K562 (cell line): ENCODE measurements around the gene SCAF11. TPM values are rescaled to one million over a fixed set of nuclear protein-coding genes. Genes with fewer than 3 reads are reported as not detected.

ENCODE experiments used
- ARID3A ChIP-seq: IDR thresholded peaks from 2 replicates; pipeline ENCODE4 v1.6.1; 2012; ENCODE audit warnings: low read depth, low read length, improper control_type of control experiment, borderline replicate concordance
- BRF1 ChIP-seq: IDR thresholded peaks from 3 replicates; pipeline ENCODE4 v1.6.1; 2011; ENCODE audit warnings: borderline replicate concordance, mild to moderate bottlenecking; ENCODE audit not compliant: insufficient read length; ENCODE audit errors: extremely low read depth
- CCNT2 ChIP-seq: IDR thresholded peaks from 2 replicates; pipeline ENCODE4 v1.6.1; 2011; ENCODE audit warnings: borderline replicate concordance, low read depth, mild to moderate bottlenecking, moderate library complexity, mixed read lengths, low read length; ENCODE audit not compliant: insufficient read length; ENCODE audit errors: extremely low read depth
- CREB5 ChIP-seq: fragments of 250-450 bp; sonication (Bioruptor Pico); IDR thresholded peaks from 2 replicates; pipeline ENCODE4 v1.5.0; 2020; ENCODE audit warnings: mild to moderate bottlenecking
- ESRRA ChIP-seq: fragments of 450-650 bp; IDR thresholded peaks from 2 replicates; pipeline ENCODE4 v1.6.1; 2014; ENCODE audit warnings: low read depth, mild to moderate bottlenecking, moderate library complexity, borderline replicate concordance
- ETS1 ChIP-seq: conservative IDR thresholded peaks from 2 replicates; pipeline ENCODE4 v1.6.1; 2011; ENCODE audit warnings: low read depth, mild to moderate bottlenecking, low read length; ENCODE audit not compliant: control insufficient read depth
- EWSR1 ChIP-seq: fragments of 450-650 bp; IDR thresholded peaks from 2 replicates; pipeline ENCODE4 v1.6.1; 2018; ENCODE audit warnings: borderline replicate concordance, mild to moderate bottlenecking, low read depth, moderate library complexity; ENCODE audit not compliant: partially characterized antibody
- FOS ChIP-seq: IDR thresholded peaks from 3 replicates; pipeline ENCODE4 v1.6.1; 2011; ENCODE audit not compliant: insufficient read length; ENCODE audit errors: extremely low read depth
- HSF4 ChIP-seq: fragments of 250-450 bp; sonication (Bioruptor Pico); IDR thresholded peaks from 2 replicates; pipeline ENCODE4 v2.1.2; 2022; ENCODE audit warnings: mild to moderate bottlenecking, moderate library complexity, borderline replicate concordance
- MIER1 ChIP-seq: fragments of 450-650 bp; IDR thresholded peaks from 2 replicates; pipeline ENCODE4 v1.6.1; 2016; ENCODE audit warnings: antibody characterized with exemption, mild to moderate bottlenecking, low read depth
- MTA3 ChIP-seq: fragments of 450-650 bp; formaldehyde crosslinking; IDR thresholded peaks from 2 replicates; pipeline ENCODE4 v1.6.1; 2017; ENCODE audit warnings: mild to moderate bottlenecking, borderline replicate concordance
- SETDB1 ChIP-seq: IDR thresholded peaks from one replicate; pipeline ENCODE4 v1.6.1; 2012; ENCODE audit warnings: low read length, control low read depth, inconsistent platforms
- SMARCC2 ChIP-seq: fragments of 450-650 bp; IDR thresholded peaks from 2 replicates; pipeline ENCODE4 v1.6.1; 2017; ENCODE audit warnings: antibody characterized with exemption, moderate library complexity, mild to moderate bottlenecking, low read depth
- ZKSCAN1 ChIP-seq: fragments of 150-350 bp; IDR thresholded peaks from 2 replicates; pipeline ENCODE4 v1.6.1; 2016; ENCODE audit warnings: low read depth, low read length
- ZNF197 ChIP-seq: fragments of 200-800 bp; sonication (Bioruptor generic); IDR thresholded peaks from 2 replicates; pipeline ENCODE4 v1.6.1; 2016; ENCODE audit warnings: low read depth, missing genetic modification characterization, missing compliant biosample characterization
- ZNF57 ChIP-seq: fragments of 450-650 bp; formaldehyde crosslinking; IDR thresholded peaks from 2 replicates; pipeline ENCODE4 v1.4.0; 2020; ENCODE audit warnings: mild to moderate bottlenecking, moderate library complexity
- polyA plus RNA-seq, 8 experiments: library from polyadenylated mRNA; depleted of rRNA in 4 of 8; stranded (reverse) in 5 of 8; unstranded in 3 of 8; fragments of >200 nt; fragmentation: Nextera tagmentation in 2 of 8; fragmentation: Illumina TruSeq in 1 of 8; extraction: Ambion mirVana in 2 of 8; extraction: Trizol in 1 of 8; gene quantifications; 2 replicates each; pipeline versions ENCODE4 v1.2.1 to v1.2.3, GENCODE V29; 2011 to 2014; ENCODE audit warnings: inconsistent platforms in 1 of 8, missing spikeins in 1 of 8
- total RNA-seq, 7 experiments: library from RNA; depleted of rRNA in 6 of 7; stranded (reverse); fragments of >200 nt in 6 of 7; fragmentation: Illumina TruSeq in 2 of 7; extraction: Trizol in 2 of 7; gene quantifications; 2 replicates each; pipeline versions ENCODE4 v1.2.1 to v1.2.3, GENCODE V29; 2011 to 2021; ENCODE audit warnings: low replicate concordance in 1 of 7
- TF ChIP-seq, protein P1 (sequence below): fragments of 450-650 bp; conservative IDR thresholded peaks from 2 replicates; pipeline ENCODE4 v1.6.1; 2016; ENCODE audit warnings: missing genetic modification characterization, low read depth, mild to moderate bottlenecking, control low read depth, missing compliant biosample characterization
- TF ChIP-seq, protein P2 (sequence below): sonication (generic); formaldehyde crosslinking; IDR thresholded peaks from 2 replicates; pipeline ENCODE4 v1.8.0; 2022; ENCODE audit warnings: mild to moderate bottlenecking, missing genetic modification reagents, borderline replicate concordance

Gene SCAF11
- total and polyA plus RNA-seq, 9 of the 15 experiments (the other 6 are each of a cell fraction or from before 2014, with no cell fraction given): 30.4 to 119 (median 80.0) TPM

GRCh38 chr12:45991284-45992249 lies 1.2 kb upstream of the SCAF11 start (continued):
- no peak for TF ChIP-seq HSF4 (CRISPR knock-in tag)
- no peak for TF ChIP-seq SETDB1
- TF ChIP-seq ETS1: no peak
- TF ChIP-seq CREB5: no peak
- no peak for TF ChIP-seq EWSR1
- no peak for TF ChIP-seq BRF1
- TF ChIP-seq ZKSCAN1: no peak
- 0 out of 2 replicates have a peak, but pooled peaks have one; percentile 73 for TF ChIP-seq ZNF197 (CRISPR knock-in tag)
- no peak for TF ChIP-seq ZNF57 (CRISPR knock-in tag)
- TF ChIP-seq FOS: no peak
- TF ChIP-seq MTA3: peak; percentile 82
- TF ChIP-seq, protein P1, sequence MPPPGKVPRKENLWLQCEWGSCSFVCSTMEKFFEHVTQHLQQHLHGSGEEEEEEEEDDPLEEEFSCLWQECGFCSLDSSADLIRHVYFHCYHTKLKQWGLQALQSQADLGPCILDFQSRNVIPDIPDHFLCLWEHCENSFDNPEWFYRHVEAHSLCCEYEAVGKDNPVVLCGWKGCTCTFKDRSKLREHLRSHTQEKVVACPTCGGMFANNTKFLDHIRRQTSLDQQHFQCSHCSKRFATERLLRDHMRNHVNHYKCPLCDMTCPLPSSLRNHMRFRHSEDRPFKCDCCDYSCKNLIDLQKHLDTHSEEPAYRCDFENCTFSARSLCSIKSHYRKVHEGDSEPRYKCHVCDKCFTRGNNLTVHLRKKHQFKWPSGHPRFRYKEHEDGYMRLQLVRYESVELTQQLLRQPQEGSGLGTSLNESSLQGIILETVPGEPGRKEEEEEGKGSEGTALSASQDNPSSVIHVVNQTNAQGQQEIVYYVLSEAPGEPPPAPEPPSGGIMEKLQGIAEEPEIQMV (tag): no peak
- TF ChIP-seq SMARCC2: no peak
- TF ChIP-seq MIER1: no peak
- TF ChIP-seq, protein P2, sequence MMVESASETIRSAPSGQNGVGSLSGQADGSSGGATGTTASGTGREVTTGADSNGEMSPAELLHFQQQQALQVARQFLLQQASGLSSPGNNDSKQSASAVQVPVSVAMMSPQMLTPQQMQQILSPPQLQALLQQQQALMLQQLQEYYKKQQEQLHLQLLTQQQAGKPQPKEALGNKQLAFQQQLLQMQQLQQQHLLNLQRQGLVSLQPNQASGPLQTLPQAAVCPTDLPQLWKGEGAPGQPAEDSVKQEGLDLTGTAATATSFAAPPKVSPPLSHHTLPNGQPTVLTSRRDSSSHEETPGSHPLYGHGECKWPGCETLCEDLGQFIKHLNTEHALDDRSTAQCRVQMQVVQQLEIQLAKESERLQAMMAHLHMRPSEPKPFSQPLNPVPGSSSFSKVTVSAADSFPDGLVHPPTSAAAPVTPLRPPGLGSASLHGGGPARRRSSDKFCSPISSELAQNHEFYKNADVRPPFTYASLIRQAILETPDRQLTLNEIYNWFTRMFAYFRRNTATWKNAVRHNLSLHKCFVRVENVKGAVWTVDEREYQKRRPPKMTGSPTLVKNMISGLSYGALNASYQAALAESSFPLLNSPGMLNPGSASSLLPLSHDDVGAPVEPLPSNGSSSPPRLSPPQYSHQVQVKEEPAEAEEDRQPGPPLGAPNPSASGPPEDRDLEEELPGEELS: no peak
- TF ChIP-seq ARID3A: no peak
- TF ChIP-seq CCNT2: peak; percentile 22
- TF ChIP-seq ESRRA: peak; percentile 91
